Keratinocyte (primary cell): ENCODE data around the gene CCL17. TPM values are rescaled to one million over a fixed set of nuclear protein-coding genes. Genes with fewer than 3 reads are reported as not detected.

Experiments
- DNase-seq: peaks from one replicate; pipeline ENCODE4 v3.0.0-alpha.2; 2011; ENCODE audit warnings: low read depth, missing footprints, low spot score
- FAIRE-seq: peaks from 2 replicates; lab custom pipeline; 2011; peaks lifted over from hg19 to GRCh38; lab: Jason Lieb, UNC
- H2AFZ ChIP-seq: 2 replicates; pipeline ENCODE4 v1.6.0; 2012; ENCODE audit warnings: low read length, control low read depth, inconsistent platforms; ENCODE audit not compliant: control insufficient read depth
- H3K27ac ChIP-seq: 2 replicates; pipeline ENCODE4 v1.5.1; 2011; ENCODE audit warnings: low read length; ENCODE audit not compliant: control insufficient read depth, insufficient read depth
- H3K27me3 ChIP-seq: 3 replicates; pipeline ENCODE4 v1.6.0; 2011; ENCODE audit warnings: low read length; ENCODE audit not compliant: control insufficient read depth, insufficient read depth; ENCODE audit errors: extremely low read depth
- H3K36me3 ChIP-seq, 2 experiments: 2 replicates in 1 of 2; 3 replicates in 1 of 2; pipeline ENCODE4 v1.5.1; 2011; ENCODE audit warnings: low read length in 2 of 2, mild to moderate bottlenecking in 1 of 2; ENCODE audit not compliant: control insufficient read depth in 2 of 2, insufficient read depth in 2 of 2; ENCODE audit errors: extremely low read depth in 1 of 2
- H3K4me1 ChIP-seq: 3 replicates; pipeline ENCODE4 v1.5.1; 2011; ENCODE audit warnings: low read length; ENCODE audit not compliant: control insufficient read depth, insufficient read depth; ENCODE audit errors: extremely low read depth
- H3K4me2 ChIP-seq: 3 replicates; pipeline ENCODE4 v1.6.0; 2011; ENCODE audit warnings: low read depth, low read length; ENCODE audit not compliant: control insufficient read depth, insufficient read depth; ENCODE audit errors: extremely low read depth
- H3K4me3 ChIP-seq, 3 experiments: fragments of 200-600 bp in 1 of 3; sonication (generic) in 1 of 3; 2 replicates in 2 of 3; 3 replicates in 1 of 3; pipeline ENCODE4 v1.5.1; 2011 to 2016; ENCODE audit warnings: low read length in 3 of 3, mild to moderate bottlenecking in 3 of 3, control low read depth in 2 of 3, inconsistent platforms in 1 of 3, low read depth in 1 of 3, mixed read lengths in 1 of 3, mixed run types in 1 of 3, moderate library complexity in 1 of 3; ENCODE audit not compliant: control insufficient read depth in 2 of 3, insufficient read depth in 2 of 3; ENCODE audit errors: extremely low read depth in 1 of 3
- H3K79me2 ChIP-seq: 2 replicates; pipeline ENCODE4 v1.6.0; 2012; ENCODE audit warnings: low read length; ENCODE audit not compliant: control insufficient read depth, insufficient read depth
- H3K9ac ChIP-seq: 3 replicates; pipeline ENCODE4 v1.6.0; 2011; ENCODE audit warnings: low read length; ENCODE audit not compliant: control insufficient read depth, insufficient read depth; ENCODE audit errors: extremely low read depth
- H3K9me1 ChIP-seq: 3 replicates; pipeline ENCODE4 v1.6.0; 2011; ENCODE audit warnings: low read length; ENCODE audit not compliant: control insufficient read depth, insufficient read depth; ENCODE audit errors: extremely low read depth
- H3K9me3 ChIP-seq: 2 replicates; pipeline ENCODE4 v1.5.1; 2012; ENCODE audit warnings: low read depth, low read length; ENCODE audit not compliant: control insufficient read depth
- H4K20me1 ChIP-seq: 3 replicates; pipeline ENCODE4 v1.6.0; 2011; ENCODE audit warnings: low read length; ENCODE audit not compliant: control insufficient read depth, insufficient read depth; ENCODE audit errors: extremely low read depth
- EZH2 ChIP-seq: IDR thresholded peaks from one replicate; pipeline ENCODE4 v1.6.1; 2012; ENCODE audit warnings: inconsistent platforms, mild to moderate bottlenecking, low read length, moderate library complexity
- dilution Hi-C: fragments of 300-500 bp; cut with MboI; formaldehyde crosslinking; loops from one replicate; pipeline ENCODE4 v1.7.0; 2020; ENCODE audit warnings: low sequenced_read_pairs; ENCODE audit not compliant: extremely low pct_ligation_motif_present
- polyA plus RNA-seq, 5 experiments: library from polyadenylated mRNA; depleted of rRNA in 3 of 5; stranded (reverse) in 3 of 5; stranded (forward) in 1 of 5; unstranded in 1 of 5; fragments of >200 nt; gene quantifications; 1 replicate in 1 of 5; 2 replicates in 3 of 5; 3 replicates in 1 of 5; pipeline versions ENCODE4 v1.2.1 to v1.2.3, GENCODE V29; 2011 to 2012; ENCODE audit warnings: missing spikeins in 2 of 5, low read depth in 1 of 5, low replicate concordance in 1 of 5
- TF ChIP-seq, protein P1 (sequence below), 3 experiments: IDR thresholded peaks in 1 of 3; conservative IDR thresholded peaks in 1 of 3; optimal IDR thresholded peaks in 1 of 3; 2 replicates in 2 of 3; 3 replicates in 1 of 3; pipeline versions ENCODE3 to v1.5.1; 2011; ENCODE audit warnings: low read length in 3 of 3, mild to moderate bottlenecking in 3 of 3, moderate library complexity in 2 of 3, control low read depth in 1 of 3, inconsistent platforms in 1 of 3; ENCODE audit not compliant: insufficient read depth in 2 of 3; ENCODE audit errors: extremely low read depth in 1 of 3

The CCL17 gene
- polyA plus RNA-seq, 1 donor (not counting 4 experiments of a cell fraction or from before 2014, with no cell fraction given): not detected

DNA sequence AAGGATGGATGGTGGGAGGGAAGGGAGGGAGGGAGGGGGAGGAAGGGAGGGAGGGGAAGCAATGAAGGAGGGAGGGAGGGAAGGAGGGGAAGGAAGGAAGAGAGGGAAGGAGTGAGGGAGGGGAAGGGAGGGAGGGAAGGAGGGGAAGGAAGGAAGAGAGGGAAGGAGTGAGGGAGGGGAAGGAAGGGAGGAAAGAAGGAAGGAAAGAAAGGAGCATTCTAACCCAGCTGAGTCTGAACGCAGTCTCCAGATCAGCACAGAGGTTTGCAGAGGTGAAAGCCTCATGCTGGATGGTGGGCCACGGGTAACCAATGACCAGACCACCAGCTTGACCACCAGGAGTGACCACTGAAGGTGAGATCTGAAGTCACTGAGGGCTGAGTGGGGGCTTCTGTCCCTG, 18.6 kb downstream of the CCL17 start:
- peaks cover 4 to 7% of the 10 kb centered on the region in 2 experiments for H3K36me3 ChIP-seq
- TF ChIP-seq, protein P1, sequence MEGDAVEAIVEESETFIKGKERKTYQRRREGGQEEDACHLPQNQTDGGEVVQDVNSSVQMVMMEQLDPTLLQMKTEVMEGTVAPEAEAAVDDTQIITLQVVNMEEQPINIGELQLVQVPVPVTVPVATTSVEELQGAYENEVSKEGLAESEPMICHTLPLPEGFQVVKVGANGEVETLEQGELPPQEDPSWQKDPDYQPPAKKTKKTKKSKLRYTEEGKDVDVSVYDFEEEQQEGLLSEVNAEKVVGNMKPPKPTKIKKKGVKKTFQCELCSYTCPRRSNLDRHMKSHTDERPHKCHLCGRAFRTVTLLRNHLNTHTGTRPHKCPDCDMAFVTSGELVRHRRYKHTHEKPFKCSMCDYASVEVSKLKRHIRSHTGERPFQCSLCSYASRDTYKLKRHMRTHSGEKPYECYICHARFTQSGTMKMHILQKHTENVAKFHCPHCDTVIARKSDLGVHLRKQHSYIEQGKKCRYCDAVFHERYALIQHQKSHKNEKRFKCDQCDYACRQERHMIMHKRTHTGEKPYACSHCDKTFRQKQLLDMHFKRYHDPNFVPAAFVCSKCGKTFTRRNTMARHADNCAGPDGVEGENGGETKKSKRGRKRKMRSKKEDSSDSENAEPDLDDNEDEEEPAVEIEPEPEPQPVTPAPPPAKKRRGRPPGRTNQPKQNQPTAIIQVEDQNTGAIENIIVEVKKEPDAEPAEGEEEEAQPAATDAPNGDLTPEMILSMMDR (optimal IDR thresholded peaks at IDR 0.05 in 1 of 3, IDR thresholded peaks at IDR 0.05 in 1 of 3, conservative IDR thresholded peaks at IDR 0.05 in 1 of 3; ENCODE audit: extremely low read depth in 1 of 3, insufficient read depth in 2 of 3, low read length in 3 of 3): no peak
- TF ChIP-seq EZH2: no peak
- no peak overlapping the region for H3K27ac ChIP-seq
- no peaks in the 10 kb centered on the region for H3K9me3 ChIP-seq
- H3K79me2 ChIP-seq: no peaks in the 10 kb centered on the region
- H3K9ac ChIP-seq: no peak overlapping the region
- no peak for FAIRE-seq
- no peaks in the 10 kb centered on the region for H3K9me1 ChIP-seq
- H3K4me3 ChIP-seq: no peak overlapping the region
- H3K27me3 ChIP-seq: no peaks in the 10 kb centered on the region
- peaks cover 9% of the 10 kb centered on the region for H3K4me1 ChIP-seq
- H4K20me1 ChIP-seq: no peaks in the 10 kb centered on the region
- DNase-seq: no peak
- no peak overlapping the region for H2AFZ ChIP-seq
- dilution Hi-C loops: no loop called here
- H3K4me2 ChIP-seq: no peak overlapping the region

DNA sequence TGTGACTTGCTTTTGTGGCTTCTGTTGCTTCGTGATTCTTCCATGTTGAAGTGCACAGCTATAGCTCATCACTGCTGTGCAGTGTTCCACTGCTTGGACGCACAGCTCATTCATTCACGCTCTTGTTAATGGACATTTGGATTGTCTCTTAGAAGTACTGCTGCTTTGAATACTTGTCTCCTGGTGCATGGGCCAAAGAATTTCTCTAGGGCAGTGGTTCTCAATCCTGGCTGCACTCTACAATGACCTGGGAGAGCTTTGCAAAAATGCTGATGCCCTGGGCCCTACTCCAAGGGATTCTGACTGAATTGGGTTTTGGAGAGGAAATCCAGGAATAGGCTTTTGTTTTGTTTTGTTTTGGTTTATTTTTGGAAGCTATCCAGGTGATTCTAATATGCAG, 20.0 kb downstream of the CCL17 start:
- no peak overlapping the region for H3K27ac ChIP-seq
- H3K9ac ChIP-seq: no peak overlapping the region
- H3K27me3 ChIP-seq: no peaks in the 10 kb centered on the region
- no peak overlapping the region for H3K4me2 ChIP-seq
- peaks cover 4% of the 10 kb centered on the region for H3K4me1 ChIP-seq
- DNase-seq (no peak), FAIRE-seq (no peak)
- peaks cover 14 to 15% of the 10 kb centered on the region in 2 experiments for H3K36me3 ChIP-seq
- H3K79me2 ChIP-seq: no peaks in the 10 kb centered on the region
- H3K4me3 ChIP-seq: no peak overlapping the region
- H4K20me1 ChIP-seq: no peaks in the 10 kb centered on the region
- no peaks in the 10 kb centered on the region for H3K9me3 ChIP-seq
- no peak overlapping the region for H2AFZ ChIP-seq
- dilution Hi-C loops: no loop called here
- TF ChIP-seq EZH2: no peak
- TF ChIP-seq, protein P1 (optimal IDR thresholded peaks at IDR 0.05 in 1 of 3, IDR thresholded peaks at IDR 0.05 in 1 of 3, conservative IDR thresholded peaks at IDR 0.05 in 1 of 3; ENCODE audit: extremely low read depth in 1 of 3, insufficient read depth in 2 of 3, low read length in 3 of 3): no peak
- H3K9me1 ChIP-seq: no peaks in the 10 kb centered on the region
